Raji (cell line): ENCODE results near the gene CCL22.

Experiments
- POLR2A ChIP-seq: IDR thresholded peaks from 2 replicates; pipeline ENCODE4 v1.6.1; 2011; ENCODE audit warnings: low read depth, low read length, control low read depth; ENCODE audit not compliant: insufficient read depth

Gene CCL22

DNA sequence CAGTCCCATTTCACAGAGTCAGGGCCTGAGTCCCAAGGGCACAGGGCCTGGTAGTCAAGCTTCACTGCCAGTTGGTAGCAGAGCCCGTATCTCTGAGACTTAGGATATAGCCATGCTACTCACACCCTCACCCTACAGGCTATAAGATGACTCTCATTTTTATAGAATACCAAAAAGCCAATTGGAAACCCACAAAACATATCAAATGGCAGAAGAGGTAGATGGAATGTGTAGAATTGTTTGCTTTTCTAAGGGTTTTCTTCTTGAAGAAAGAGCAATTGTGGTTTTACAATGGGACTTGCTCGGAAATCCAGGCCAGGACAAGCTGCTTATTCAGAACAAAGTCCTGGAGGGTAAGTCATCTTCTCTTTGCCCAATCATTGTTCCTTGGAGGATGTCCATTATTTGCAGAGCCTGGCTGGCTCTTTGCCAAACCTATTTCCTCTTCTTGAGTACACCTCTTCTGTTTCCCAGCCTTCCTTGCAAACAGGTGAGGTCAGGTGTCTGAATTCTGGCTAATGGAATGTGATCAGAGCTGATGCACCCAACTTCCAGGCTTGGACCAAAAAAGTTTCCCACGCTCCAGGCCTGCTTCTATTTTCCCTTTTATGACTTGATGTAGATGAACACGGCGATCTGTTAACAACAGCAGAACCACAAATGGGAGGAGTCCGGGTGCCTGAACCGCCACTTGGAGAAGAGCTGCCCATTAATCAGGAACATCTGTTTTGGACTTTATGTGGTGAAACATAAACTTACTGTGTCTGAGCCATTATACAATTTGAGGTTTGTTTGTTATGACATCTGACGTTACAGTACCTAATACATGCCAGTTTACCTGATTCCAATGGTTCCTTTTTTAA lies 16.9 kb upstream of the CCL22 start:
- TF ChIP-seq POLR2A: no peak

GRCh38 chr16:57343221-57343620 lies 15.4 kb upstream of the CCL22 start:
- no peak for TF ChIP-seq POLR2A

DNA sequence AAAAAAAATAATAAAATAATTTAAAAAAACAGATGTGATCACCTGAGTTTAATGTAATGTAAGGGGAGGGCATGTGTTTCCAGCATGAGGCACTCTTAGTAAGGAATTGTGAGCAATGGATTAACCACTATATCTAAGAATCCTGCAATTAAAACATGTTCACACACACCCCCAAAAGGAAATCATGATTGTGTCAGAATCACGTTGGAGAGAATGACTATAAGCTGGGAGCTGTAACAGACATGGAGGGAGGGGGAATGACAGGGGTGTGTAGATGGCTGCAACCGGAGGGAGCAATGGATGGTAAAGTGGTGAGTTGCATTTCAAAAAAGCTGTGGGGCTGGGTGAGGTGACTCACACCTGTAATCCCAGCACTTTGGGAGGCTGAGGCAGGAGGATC lies 13.6 kb upstream of the CCL22 start:
- TF ChIP-seq POLR2A: no peak

GRCh38 chr16:57345666-57346204 lies 12.8 kb upstream of the CCL22 start:
- no peak for TF ChIP-seq POLR2A

GRCh38 chr16:57347858-57348257 lies 10.7 kb upstream of the CCL22 start:
- no peak for TF ChIP-seq POLR2A

GRCh38 chr16:57348327-57348726 lies 10.3 kb upstream of the CCL22 start:
- TF ChIP-seq POLR2A: no peak

- TF ChIP-seq POLR2A: no peak
These were observed 9.2 kb upstream of the CCL22 start for GRCh38 chr16:57349212-57350031.

GRCh38 chr16:57352636-57353047 lies 5.9 kb upstream of the CCL22 start:
- TF ChIP-seq POLR2A: no peak

- no peak for TF ChIP-seq POLR2A
These were observed 4.3 kb upstream of the CCL22 start for GRCh38 chr16:57354311-57354710.

DNA sequence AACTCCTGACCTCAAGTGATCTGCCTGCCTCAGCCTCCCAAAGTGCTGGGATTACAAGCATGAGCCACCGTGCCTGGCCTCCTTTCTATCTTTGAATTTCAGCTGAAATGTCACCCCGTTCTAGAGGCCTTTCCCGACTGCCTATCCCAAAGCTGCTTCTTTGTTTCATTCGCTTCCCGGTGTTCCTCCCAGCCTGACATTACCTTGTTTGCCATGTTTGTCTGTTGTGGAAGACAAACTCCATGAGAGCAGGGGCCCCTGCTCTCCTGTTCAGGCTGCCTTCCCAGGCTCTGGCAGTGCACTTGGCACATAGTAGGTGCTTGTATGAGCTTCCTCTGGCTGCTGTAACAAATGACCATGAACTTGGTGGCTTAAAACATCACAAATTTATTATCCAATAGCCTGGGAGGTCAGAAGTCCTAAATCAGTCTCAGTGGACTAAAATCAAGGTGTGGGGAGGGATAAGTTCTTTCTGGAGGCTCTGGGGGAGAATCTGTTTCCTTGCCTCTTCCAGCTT lies 2.6 kb upstream of the CCL22 start:
- no peak for TF ChIP-seq POLR2A

DNA sequence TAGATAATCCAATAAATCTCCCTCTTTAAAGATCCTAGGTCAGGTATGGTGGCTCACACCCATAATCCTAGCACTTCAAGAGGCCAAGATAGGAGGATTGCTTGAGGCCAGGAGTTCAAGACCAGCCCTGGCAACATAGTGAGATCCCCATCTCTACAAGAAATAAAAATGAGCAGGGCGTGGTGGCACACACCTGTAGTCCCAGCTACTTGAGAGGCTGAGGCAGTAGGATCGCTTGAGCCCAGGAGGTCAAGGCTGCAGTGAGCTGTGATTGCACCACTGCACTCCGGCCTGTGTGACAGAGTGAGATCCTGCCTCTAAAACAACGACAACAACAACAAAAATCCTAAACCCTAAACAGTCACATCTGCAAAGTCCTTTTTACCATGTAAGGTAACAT lies 2.0 kb upstream of the CCL22 start:
- TF ChIP-seq POLR2A: no peak

DNA sequence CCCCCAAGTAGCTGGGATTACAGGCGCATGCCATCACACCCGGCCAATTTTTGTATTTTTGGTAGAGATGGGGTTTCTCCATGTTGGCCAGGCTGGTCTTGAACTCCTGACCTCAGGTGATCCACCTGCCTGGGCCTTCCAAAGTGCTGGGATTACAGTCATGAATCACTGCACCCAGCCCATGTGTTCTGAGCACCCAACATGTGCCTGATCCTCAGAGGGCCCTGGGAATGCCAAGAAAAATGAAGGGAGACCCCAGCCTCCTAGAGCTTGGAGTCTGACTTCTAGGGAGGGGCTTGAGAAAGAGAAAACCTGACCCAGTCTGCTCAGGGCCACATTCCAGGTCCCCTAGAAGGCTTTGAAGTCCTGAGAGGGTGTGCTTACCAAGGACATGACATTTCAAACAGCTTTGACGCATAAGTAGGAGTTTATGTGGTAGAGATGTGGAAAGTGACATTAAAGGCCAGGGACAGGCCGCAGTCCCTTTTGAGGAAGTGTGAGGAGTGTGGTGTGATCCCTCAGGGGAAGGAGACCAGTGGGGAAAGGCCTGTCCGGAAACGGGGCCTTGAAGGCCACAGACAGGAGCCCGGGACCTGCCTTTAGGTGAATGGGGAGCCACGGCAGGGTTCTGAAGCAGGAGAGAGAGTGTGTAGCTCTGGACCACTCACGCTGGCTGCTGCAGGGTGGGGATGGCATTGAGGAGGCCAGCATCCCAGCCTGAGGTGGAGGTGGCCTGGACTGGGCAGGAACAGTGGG lies 1.1 kb upstream of the CCL22 start:
- no peak for TF ChIP-seq POLR2A

- TF ChIP-seq POLR2A: no peak
These were observed 530 bp upstream of the CCL22 start for GRCh38 chr16:57358086-57358420.

- TF ChIP-seq POLR2A: no peak
These were observed 1.8 kb downstream of the CCL22 start for GRCh38 chr16:57360321-57360935.

DNA sequence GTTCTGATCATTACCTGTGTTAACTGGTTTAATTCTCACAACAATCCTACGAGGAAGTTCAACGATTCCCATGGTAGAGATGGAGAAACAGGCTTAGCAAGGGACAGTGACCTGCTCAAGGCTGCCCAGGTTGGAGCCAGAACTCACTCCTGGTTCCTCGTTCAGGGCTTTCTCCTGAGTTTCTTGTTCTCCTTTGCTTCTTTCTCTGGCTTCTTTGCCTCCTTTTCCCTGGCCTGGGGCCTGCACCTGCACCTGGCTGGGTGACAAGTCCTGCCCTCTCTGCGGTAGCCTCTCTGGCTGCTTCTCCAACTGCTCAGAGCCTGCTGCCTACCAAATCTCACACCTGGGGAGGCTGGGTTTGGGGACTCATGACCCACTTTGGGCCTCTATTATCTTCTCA lies 2.8 kb downstream of the CCL22 start:
- no peak for TF ChIP-seq POLR2A
